Uterus (tissue), 2 donors: ENCODE data around the gene NOL4L.

ENCODE experiments used
- POLR2A ChIP-seq, 2 donors: fragments of 450-650 bp; IDR thresholded peaks; one replicate each; pipeline ENCODE4 v1.6.1; 2016; ENCODE audit warnings: antibody characterized with exemption in 2 of 2, mild to moderate bottlenecking in 1 of 2, moderate library complexity in 1 of 2
- TF ChIP-seq, protein P1 (sequence below), 4 experiments: fragments of 200-600 bp in 2 of 4; fragments of 450-650 bp in 2 of 4; sonication (generic) in 2 of 4; IDR thresholded peaks; one replicate each; pipeline ENCODE4 v1.5.1; 2016 to 2019; ENCODE audit warnings: antibody characterized with exemption in 4 of 4, mild to moderate bottlenecking in 2 of 4, moderate library complexity in 1 of 4

DNA sequence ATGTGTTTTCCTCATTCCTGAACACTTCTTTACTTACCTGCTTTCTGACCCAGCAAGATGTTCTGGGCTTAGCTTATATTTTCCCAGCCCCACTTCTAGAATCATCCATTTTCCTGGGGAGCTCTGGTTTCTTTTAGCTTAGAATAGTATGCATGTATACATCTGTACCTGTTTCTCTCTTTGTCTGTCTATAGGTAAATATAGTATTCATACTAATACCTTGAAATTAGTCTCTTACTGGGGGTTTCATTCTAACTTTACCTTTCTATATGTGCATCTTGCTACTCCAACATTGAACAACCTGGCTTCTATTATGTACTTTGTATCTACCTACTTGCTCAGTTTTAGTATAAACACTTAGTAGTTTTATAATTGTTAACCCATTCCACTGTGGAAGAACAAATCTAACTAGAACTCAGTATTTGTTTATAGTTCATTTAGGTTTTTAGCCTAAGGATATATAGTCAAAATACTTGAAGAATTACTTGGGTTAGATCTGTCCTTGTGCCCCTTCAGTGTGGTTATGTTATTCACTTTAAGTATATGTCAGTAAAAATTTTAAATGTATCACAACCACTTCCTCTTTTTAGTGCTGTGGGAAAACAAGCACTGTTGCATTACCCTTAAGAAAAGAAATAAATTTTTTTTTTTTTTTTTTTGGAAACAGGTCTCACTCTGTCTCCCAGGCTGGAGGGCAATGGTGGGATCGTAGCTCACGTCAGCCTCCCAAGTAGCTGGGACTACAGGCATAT lies 173.0 kb downstream of the NOL4L start:
- TF ChIP-seq, protein P1, sequence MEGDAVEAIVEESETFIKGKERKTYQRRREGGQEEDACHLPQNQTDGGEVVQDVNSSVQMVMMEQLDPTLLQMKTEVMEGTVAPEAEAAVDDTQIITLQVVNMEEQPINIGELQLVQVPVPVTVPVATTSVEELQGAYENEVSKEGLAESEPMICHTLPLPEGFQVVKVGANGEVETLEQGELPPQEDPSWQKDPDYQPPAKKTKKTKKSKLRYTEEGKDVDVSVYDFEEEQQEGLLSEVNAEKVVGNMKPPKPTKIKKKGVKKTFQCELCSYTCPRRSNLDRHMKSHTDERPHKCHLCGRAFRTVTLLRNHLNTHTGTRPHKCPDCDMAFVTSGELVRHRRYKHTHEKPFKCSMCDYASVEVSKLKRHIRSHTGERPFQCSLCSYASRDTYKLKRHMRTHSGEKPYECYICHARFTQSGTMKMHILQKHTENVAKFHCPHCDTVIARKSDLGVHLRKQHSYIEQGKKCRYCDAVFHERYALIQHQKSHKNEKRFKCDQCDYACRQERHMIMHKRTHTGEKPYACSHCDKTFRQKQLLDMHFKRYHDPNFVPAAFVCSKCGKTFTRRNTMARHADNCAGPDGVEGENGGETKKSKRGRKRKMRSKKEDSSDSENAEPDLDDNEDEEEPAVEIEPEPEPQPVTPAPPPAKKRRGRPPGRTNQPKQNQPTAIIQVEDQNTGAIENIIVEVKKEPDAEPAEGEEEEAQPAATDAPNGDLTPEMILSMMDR (IDR thresholded peaks at IDR 0.05), result no peak
- TF ChIP-seq POLR2A (IDR thresholded peaks at IDR 0.05), result no peak
